Immature natural killer cell (primary cell): ENCODE results near the gene PKNOX2. TPM values are rescaled to one million over a fixed set of nuclear protein-coding genes. Genes with fewer than 3 reads are reported as not detected.

Experiments used
- DNase-seq, 3 donors: peaks; one replicate each; pipeline ENCODE4 v3.0.0; 2022; ENCODE audit warnings: mixed read lengths in 1 of 3
- H3K27ac Mint-ChIP-seq, 6 donors: one replicate each; pipeline ENCODE4 v1.8.0; 2020; ENCODE audit warnings: mixed read lengths in 6 of 6, mild to moderate bottlenecking in 5 of 6, inconsistent platforms in 4 of 6, moderate library complexity in 3 of 6
- H3K27me3 Mint-ChIP-seq, 3 donors: one replicate each; pipeline ENCODE4 v1.8.0; 2020 to 2021; ENCODE audit warnings: low read depth in 3 of 3, mild to moderate bottlenecking in 3 of 3, mixed read lengths in 3 of 3, moderate library complexity in 3 of 3, inconsistent platforms in 1 of 3
- H3K36me3 Mint-ChIP-seq, 3 donors: one replicate each; pipeline ENCODE4 v1.8.0; 2020; ENCODE audit warnings: mixed read lengths in 3 of 3, inconsistent platforms in 2 of 3, mild to moderate bottlenecking in 2 of 3
- H3K4me1 Mint-ChIP-seq, 2 donors: one replicate each; pipeline ENCODE4 v1.8.0; 2020; ENCODE audit warnings: inconsistent platforms in 2 of 2, mild to moderate bottlenecking in 2 of 2, mixed read lengths in 2 of 2, moderate library complexity in 1 of 2
- H3K4me3 Mint-ChIP-seq, 5 donors: one replicate each; pipeline ENCODE4 v1.8.0; 2020; ENCODE audit warnings: mild to moderate bottlenecking in 5 of 5, mixed read lengths in 5 of 5, inconsistent platforms in 3 of 5, moderate library complexity in 3 of 5
- H3K9me3 Mint-ChIP-seq, 6 donors: one replicate each; pipeline ENCODE4 v1.8.0; 2020; ENCODE audit warnings: mild to moderate bottlenecking in 6 of 6, mixed read lengths in 6 of 6, inconsistent platforms in 4 of 6, moderate library complexity in 3 of 6
- polyA plus RNA-seq, 3 donors: library from polyadenylated mRNA; unstranded; fragments of 300-500 nt; fragmentation: Illumina TruSeq; gene quantifications; one replicate each; pipeline ENCODE4 v1.2.3, GENCODE V29; 2021

The PKNOX2 gene
- polyA plus RNA-seq, 3 donors from 2014 or later, result not detected

- Mint-ChIP-seq H3K27me3 (peaks cover 2 to 8% (median 3%) of the 10 kb centered on the region in 3 donors), H3K4me3 (no peak overlapping the region), H3K27ac (no peak overlapping the region), H3K36me3 (no peaks in the 10 kb centered on the region), H3K4me1 (peaks cover 0 to 2% of the 10 kb centered on the region in 2 donors), H3K9me3 (no peaks in the 10 kb centered on the region)
- no peak for DNase-seq
Measured at GRCh38 chr11:125358254-125358840, 193.8 kb downstream of the PKNOX2 start.

- no peak overlapping the region for H3K27ac Mint-ChIP-seq
- H3K36me3 Mint-ChIP-seq, result no peaks in the 10 kb centered on the region
- peaks cover 2 to 8% (median 3%) of the 10 kb centered on the region in 3 donors for H3K27me3 Mint-ChIP-seq
- DNase-seq, result no peak
- peaks cover 0 to 2% of the 10 kb centered on the region in 2 donors for H3K4me1 Mint-ChIP-seq
- no peak overlapping the region for H3K4me3 Mint-ChIP-seq
- H3K9me3 Mint-ChIP-seq, result peaks cover 0 to 1% (median 0%) of the 10 kb centered on the region in 6 donors
Measured at GRCh38 chr11:125359130-125359529, 194.6 kb downstream of the PKNOX2 start.

GRCh38 chr11:125360066-125360465, 195.5 kb downstream of the PKNOX2 start:
- no peak overlapping the region for H3K4me3 Mint-ChIP-seq
- no peak overlapping the region for H3K27ac Mint-ChIP-seq
- no peaks in the 10 kb centered on the region for H3K36me3 Mint-ChIP-seq
- DNase-seq, result no peak
- H3K4me1 Mint-ChIP-seq, result peaks cover 0 to 2% of the 10 kb centered on the region in 2 donors
- peaks cover 0 to 3% (median 0%) of the 10 kb centered on the region in 6 donors for H3K9me3 Mint-ChIP-seq
- H3K27me3 Mint-ChIP-seq, result peaks cover 2 to 8% (median 7%) of the 10 kb centered on the region in 3 donors

GRCh38 chr11:125364121-125364826, 199.7 kb downstream of the PKNOX2 start:
- no peak for DNase-seq
- no peak overlapping the region for H3K27ac Mint-ChIP-seq
- H3K27me3 Mint-ChIP-seq, result peaks cover 3 to 7% (median 5%) of the 10 kb centered on the region in 3 donors
- peaks cover 0 to 3% (median 0%) of the 10 kb centered on the region in 6 donors for H3K9me3 Mint-ChIP-seq
- H3K36me3 Mint-ChIP-seq, result no peaks in the 10 kb centered on the region
- H3K4me3 Mint-ChIP-seq, result no peak overlapping the region
- H3K4me1 Mint-ChIP-seq, result no peaks in the 10 kb centered on the region

GRCh38 chr11:125365196-125365931, 200.8 kb downstream of the PKNOX2 start:
- peaks cover 2 to 5% (median 5%) of the 10 kb centered on the region in 3 donors for H3K27me3 Mint-ChIP-seq

GRCh38 chr11:125367710-125368109, 203.2 kb downstream of the PKNOX2 start:
- no peak for DNase-seq
- H3K36me3 Mint-ChIP-seq, result no peaks in the 10 kb centered on the region

More at GRCh38 chr11:125365196-125365931, 200.8 kb downstream of the PKNOX2 start:
- Mint-ChIP-seq H3K36me3 (no peaks in the 10 kb centered on the region), H3K4me3 (no peak overlapping the region), H3K4me1 (no peaks in the 10 kb centered on the region), H3K27ac (no peak overlapping the region), H3K9me3 (peaks cover 0 to 3% (median 0%) of the 10 kb centered on the region in 6 donors)
- DNase-seq, result no peak

GRCh38 chr11:125368757-125369156, 204.2 kb downstream of the PKNOX2 start:
- H3K36me3 Mint-ChIP-seq, result no peaks in the 10 kb centered on the region

More at GRCh38 chr11:125367710-125368109, 203.2 kb downstream of the PKNOX2 start:
- Mint-ChIP-seq H3K9me3 (peaks cover 0 to 3% (median 0%) of the 10 kb centered on the region in 6 donors), H3K4me1 (no peaks in the 10 kb centered on the region), H3K27me3 (peaks cover 8 to 11% (median 9%) of the 10 kb centered on the region in 3 donors), H3K4me3 (no peak overlapping the region), H3K27ac (no peak overlapping the region)

GRCh38 chr11:125369808-125370207, 205.3 kb downstream of the PKNOX2 start:
- Mint-ChIP-seq H3K9me3 (no peaks in the 10 kb centered on the region), H3K4me1 (no peaks in the 10 kb centered on the region), H3K36me3 (no peaks in the 10 kb centered on the region), H3K4me3 (no peak overlapping the region), H3K27me3 (peaks cover 11% of the 10 kb centered on the region in 3 donors), H3K27ac (no peak overlapping the region)
- DNase-seq, result no peak

More at GRCh38 chr11:125368757-125369156, 204.2 kb downstream of the PKNOX2 start:
- no peak overlapping the region for H3K27ac Mint-ChIP-seq
- DNase-seq, result no peak
- H3K4me3 Mint-ChIP-seq, result no peak overlapping the region
- H3K4me1 Mint-ChIP-seq, result no peaks in the 10 kb centered on the region
- peaks cover 0 to 3% (median 0%) of the 10 kb centered on the region in 6 donors for H3K9me3 Mint-ChIP-seq
- H3K27me3 Mint-ChIP-seq, result peaks cover 10 to 11% (median 11%) of the 10 kb centered on the region in 3 donors

- Mint-ChIP-seq H3K27me3 (peaks cover 11 to 13% (median 11%) of the 10 kb centered on the region in 3 donors), H3K27ac (no peak overlapping the region), H3K4me1 (no peaks in the 10 kb centered on the region), H3K36me3 (no peaks in the 10 kb centered on the region), H3K4me3 (no peak overlapping the region), H3K9me3 (no peaks in the 10 kb centered on the region)
- no peak for DNase-seq
Measured at GRCh38 chr11:125370561-125371389, 206.2 kb downstream of the PKNOX2 start.

GRCh38 chr11:125371431-125371935, 206.9 kb downstream of the PKNOX2 start:
- peaks cover 11 to 14% (median 11%) of the 10 kb centered on the region in 3 donors for H3K27me3 Mint-ChIP-seq
- no peaks in the 10 kb centered on the region for H3K36me3 Mint-ChIP-seq
- H3K4me3 Mint-ChIP-seq, result no peak overlapping the region
- no peak overlapping the region for H3K27ac Mint-ChIP-seq
- H3K4me1 Mint-ChIP-seq, result no peaks in the 10 kb centered on the region
- DNase-seq, result no peak
- H3K9me3 Mint-ChIP-seq, result no peaks in the 10 kb centered on the region

- H3K4me3 Mint-ChIP-seq, result no peak overlapping the region
- no peaks in the 10 kb centered on the region for H3K9me3 Mint-ChIP-seq
- peaks cover 11 to 14% (median 11%) of the 10 kb centered on the region in 3 donors for H3K27me3 Mint-ChIP-seq
Measured at GRCh38 chr11:125372088-125372487, 207.5 kb downstream of the PKNOX2 start.

GRCh38 chr11:125372911-125373310, 208.4 kb downstream of the PKNOX2 start:
- H3K36me3 Mint-ChIP-seq, result no peaks in the 10 kb centered on the region
- H3K4me1 Mint-ChIP-seq, result no peaks in the 10 kb centered on the region
- no peaks in the 10 kb centered on the region for H3K9me3 Mint-ChIP-seq
- peaks cover 11 to 14% (median 11%) of the 10 kb centered on the region in 3 donors for H3K27me3 Mint-ChIP-seq
- H3K4me3 Mint-ChIP-seq, result no peak overlapping the region
- no peak overlapping the region for H3K27ac Mint-ChIP-seq
- no peak for DNase-seq

More at GRCh38 chr11:125372088-125372487, 207.5 kb downstream of the PKNOX2 start:
- Mint-ChIP-seq H3K36me3 (no peaks in the 10 kb centered on the region), H3K27ac (no peak overlapping the region), H3K4me1 (no peaks in the 10 kb centered on the region)
- no peak for DNase-seq
